Activated CD4-positive, CD25-positive, alpha-beta regulatory T cell treated with anti-CD3 and anti-CD28 coated beads, Interleukin-2, amount 50 U/mL, for 24 hours (primary cell): ENCODE data around the gene APEX1.
A peak's percentile ranks its signal among the peaks of the same experiment; 100 is the strongest.
"Not testable (repeated sequence)": the region's sequence is repeated elsewhere in the genome, so short reads cannot be mapped to it uniquely, and the experiment has no call there.

Experiments
- ATAC-seq, 2 donors: fragments of 150-1000 bp; cut with Tn5 transposase; one replicate each; pipeline ENCODE4 v1.10.0; 2021; ENCODE audit warnings: mild to moderate bottlenecking in 1 of 2, moderate library complexity in 1 of 2

Gene APEX1

GRCh38 chr14:20477211-20477876 lies 22.3 kb downstream of the APEX1 start:
- ATAC-seq = peak; percentile 8 to 31

GRCh38 chr14:20478894-20479293 lies 23.9 kb downstream of the APEX1 start:
- ATAC-seq = no peak

- no peak for ATAC-seq
Measured at GRCh38 chr14:20482382-20482781, 27.4 kb downstream of the APEX1 start.

DNA sequence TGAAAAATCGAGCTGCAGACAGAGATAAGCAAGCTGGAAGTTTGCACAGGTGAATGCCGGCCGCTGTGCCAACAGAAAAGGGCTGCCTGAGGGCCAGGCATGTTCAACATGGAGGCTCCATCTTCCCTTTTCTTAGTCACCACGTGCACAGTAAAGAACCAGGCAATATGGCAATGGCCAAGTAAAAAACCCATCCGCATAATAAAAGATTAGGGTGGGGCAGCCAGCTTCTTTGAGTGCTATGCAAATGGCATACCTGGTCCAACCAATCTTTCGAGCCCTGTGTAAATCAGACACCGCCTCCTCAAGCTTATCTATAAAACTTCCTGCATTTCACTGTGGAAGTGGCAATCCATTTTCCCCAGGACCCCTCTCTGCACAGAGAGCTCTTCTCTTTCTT lies 30.9 kb downstream of the APEX1 start:
- ATAC-seq = no peak

- ATAC-seq = no peak
Measured at GRCh38 chr14:20486684-20487395, 31.8 kb downstream of the APEX1 start.

DNA sequence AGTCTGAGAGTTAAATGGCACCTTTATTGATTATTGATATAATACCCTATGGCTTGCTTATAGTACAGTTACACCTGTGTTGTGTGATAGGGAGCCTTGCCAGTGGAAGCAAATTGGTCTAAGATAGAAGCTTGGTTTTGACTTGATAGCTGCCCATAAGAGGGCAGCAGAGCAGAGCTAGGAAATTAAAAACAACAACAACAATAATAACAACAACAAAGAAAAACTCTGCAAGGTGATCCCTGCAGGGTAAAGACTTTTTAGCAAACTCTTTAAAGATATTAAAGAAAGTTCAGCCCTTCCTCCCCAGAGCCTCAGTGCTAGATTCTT lies 32.3 kb downstream of the APEX1 start:
- no peak for ATAC-seq

- ATAC-seq = peak in 1 of 2 donors; percentile 38
Measured at GRCh38 chr14:20489093-20489994, 34.3 kb downstream of the APEX1 start.

DNA sequence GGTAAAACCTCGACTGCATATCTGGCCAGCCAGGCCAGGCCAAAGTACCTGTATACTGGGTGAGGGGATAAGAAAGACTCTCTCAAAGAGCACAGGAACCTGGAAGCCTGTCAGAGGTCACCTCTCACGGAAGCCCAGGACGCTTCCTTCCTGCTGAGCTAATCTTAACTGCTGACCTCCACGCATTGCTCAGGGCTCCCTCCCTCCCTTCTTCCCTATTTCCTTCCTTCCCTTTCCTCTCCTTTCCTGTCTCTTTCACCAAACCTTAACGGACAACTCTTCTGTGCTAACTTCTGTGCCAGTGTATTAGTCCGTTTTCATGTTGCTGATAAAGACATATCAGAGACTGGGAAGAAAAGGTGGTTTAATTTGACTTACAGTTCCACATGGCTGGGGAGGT lies 35.5 kb downstream of the APEX1 start:
- ATAC-seq = no peak

- ATAC-seq = no peak
Measured at GRCh38 chr14:20492486-20492885, 37.5 kb downstream of the APEX1 start.

- no peak for ATAC-seq
Measured at GRCh38 chr14:20493634-20494033, 38.6 kb downstream of the APEX1 start.

GRCh38 chr14:20494935-20495766 lies 40.1 kb downstream of the APEX1 start:
- ATAC-seq = no peak

DNA sequence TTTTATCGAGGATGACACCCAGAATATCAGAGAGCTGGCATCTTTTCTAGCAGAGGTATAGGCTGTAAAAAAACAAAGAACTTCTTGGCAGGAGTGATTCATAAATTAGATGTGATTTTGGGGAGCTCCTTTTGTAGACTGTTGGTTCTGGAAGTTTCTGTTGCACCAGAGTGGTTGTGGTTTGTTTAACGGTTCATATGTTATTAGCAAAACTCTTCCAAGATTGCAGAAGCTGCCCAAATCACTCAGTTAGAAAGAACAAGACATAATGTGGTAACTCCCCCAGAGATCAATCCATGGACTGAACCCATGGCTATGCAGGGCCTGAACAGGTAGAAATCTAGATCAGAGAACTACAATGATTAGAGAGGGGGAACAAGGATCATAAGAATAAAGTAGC lies 43.6 kb downstream of the APEX1 start:
- ATAC-seq = no peak

GRCh38 chr14:20499108-20499507 lies 44.1 kb downstream of the APEX1 start:
- no peak for ATAC-seq

DNA sequence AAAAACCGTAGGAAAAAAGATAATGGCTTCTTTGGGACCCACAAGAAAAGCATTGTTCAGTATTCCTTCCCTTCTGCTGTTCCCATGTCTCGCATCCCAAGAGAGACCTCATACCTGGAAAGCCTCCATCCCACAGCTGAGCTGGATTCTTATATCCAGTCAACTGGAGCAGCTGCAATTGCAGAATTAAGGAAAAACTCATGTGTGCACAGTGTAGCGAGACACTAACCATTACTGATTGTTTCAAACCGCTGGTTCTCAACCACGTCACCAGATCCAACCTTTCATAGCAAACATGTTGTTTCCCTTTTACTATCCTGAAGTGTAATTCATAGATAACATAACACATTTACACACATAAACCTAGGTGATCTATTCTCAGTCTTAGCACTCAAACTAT lies 44.9 kb downstream of the APEX1 start:
- ATAC-seq = no peak

GRCh38 chr14:20501346-20501745 lies 46.3 kb downstream of the APEX1 start:
- ATAC-seq = no peak

DNA sequence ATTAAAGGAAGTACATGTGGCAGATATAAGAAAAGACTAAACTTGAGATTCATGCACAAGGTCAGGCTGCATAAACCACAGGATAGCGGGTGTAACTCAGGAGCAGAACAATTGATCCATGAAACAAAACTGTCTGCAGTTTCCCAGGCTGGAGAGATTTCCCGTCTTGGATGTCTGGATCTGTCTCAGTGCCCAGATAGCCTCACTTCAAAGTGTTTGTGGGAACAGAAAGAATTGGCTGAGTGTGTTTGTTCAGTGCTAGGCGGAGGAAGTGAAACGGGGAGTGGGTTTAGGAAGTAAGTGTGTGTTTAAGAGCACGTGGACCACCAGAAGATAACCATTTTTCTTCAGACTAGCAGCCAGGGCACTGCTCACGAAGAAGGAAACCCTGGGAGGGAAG lies 48.9 kb downstream of the APEX1 start:
- no peak for ATAC-seq

DNA sequence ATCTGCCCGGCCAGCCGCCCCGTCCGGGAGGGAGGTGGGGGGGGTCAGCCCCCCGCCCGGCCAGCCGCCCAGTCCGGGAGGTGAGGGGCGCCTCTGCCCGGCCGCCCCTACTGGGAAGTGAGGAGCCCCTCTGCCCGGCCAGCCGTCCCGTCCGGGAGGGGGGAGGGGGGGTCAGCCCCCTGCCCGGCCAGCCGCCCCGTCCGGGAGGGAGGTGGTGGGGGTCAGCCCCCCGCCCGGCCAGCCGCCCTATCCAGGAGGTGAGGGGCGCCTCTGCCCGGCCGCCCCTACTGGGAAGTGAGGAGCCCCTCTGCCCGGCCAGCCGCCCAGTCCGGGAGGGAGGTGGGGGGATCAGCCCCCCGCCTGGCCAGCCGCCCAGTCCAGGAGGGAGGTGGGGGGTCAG lies 51.2 kb downstream of the APEX1 start:
- ATAC-seq = not testable (repeated sequence)

GRCh38 chr14:20506752-20507151 lies 51.7 kb downstream of the APEX1 start:
- ATAC-seq = not testable (repeated sequence)
